ENCODE data around the gene INTS12.

Gene INTS12

DNA sequence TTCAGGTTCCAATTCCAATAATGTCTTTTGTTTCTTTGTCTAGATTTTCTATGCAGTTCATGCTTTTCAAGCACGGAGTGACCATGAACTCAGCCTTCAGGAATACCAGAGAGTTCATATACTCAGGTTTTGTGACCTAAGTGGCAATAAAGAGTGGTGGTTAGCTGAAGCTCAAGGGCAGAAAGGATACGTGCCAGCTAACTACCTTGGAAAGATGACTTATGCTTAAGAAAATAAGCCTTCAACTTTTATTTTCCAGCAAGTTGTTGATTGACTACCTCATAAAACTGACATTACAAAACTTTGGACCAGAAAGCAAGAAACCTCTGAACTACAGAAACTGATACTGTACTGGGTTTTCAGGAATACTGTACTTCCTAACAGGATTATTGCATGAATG lies 30.8 kb downstream of the INTS12 start:
- no peak for DNase-seq

GRCh38 chr4:105674011-105674410 lies 34.5 kb downstream of the INTS12 start:
- no peak for DNase-seq

GRCh38 chr4:105671301-105671700 lies 37.2 kb downstream of the INTS12 start:
- DNase-seq: no peak

DNA sequence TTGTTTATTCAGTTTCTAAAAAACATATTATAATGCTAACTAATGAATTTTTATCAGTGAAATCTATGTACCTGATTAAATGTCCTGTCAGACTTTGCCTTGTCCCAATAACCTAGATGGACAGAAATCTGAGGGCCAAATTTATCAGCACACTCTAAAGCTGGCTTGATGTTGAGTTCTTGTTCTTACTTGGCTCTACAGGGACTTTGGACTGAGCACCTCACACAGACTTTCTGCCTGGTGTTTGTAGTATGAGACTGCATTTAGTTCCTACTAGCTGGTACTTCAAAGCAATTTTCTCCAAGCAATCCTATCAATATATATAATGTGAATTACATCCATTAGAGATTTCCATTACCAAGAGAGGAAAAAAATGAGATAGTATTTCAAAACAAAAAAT lies 37.8 kb downstream of the INTS12 start:
- DNase-seq: no peak

- DNase-seq: no peak
These were observed 41.8 kb downstream of the INTS12 start for GRCh38 chr4:105666693-105667092.

GRCh38 chr4:105662935-105663675 lies 45.4 kb downstream of the INTS12 start:
- DNase-seq: no peak

GRCh38 chr4:105661028-105661427 lies 47.5 kb downstream of the INTS12 start:
- no peak for DNase-seq

DNA sequence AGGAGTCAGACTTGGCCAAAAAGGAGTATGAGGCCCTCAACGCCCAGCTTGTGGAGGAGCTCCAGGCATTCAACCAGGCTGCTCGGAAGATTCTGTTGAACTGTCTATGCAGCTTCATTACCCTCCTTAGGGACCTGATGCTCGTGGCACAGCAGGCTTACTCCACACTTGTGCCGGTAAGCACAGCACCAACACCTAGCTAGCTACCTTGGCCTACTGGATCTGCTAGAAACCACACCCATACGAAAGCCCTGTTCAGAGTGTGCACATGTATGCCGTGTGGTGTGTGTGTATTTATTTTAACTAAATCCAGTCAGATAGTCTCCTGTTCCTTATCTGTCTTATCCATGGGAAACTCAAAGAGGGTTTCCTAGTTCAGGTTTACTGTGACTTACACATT lies 49.3 kb downstream of the INTS12 start:
- no peak for DNase-seq

DNA sequence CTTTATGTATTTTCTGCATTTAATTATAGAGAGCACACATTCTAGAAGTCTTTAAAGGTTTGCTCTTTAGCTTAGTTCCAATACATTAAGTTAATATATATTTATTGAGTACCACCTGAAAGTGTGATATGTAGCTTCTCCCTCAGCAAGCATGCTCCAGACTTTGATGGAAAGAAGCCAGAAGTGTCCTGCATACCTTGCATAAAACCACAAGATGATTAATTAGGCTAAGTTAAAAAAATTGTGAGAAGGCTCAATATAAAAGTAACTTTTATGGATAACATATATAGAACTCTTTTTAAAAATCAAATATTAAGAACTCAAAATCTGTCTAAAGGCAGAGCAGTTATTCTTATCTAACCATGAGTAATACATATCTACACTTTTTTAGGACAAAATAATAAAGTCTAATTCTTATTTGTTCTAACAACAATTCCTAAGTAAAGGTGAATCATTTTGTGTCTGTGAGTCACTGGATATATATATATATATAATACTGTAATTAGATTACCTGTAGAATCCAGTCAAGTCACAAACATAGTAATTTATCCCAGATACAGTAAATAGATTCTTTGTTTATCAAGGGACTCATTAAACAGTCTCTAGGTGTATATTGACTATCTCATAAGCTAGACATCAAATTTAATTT lies 51.2 kb downstream of the INTS12 start:
- DNase-seq: no peak

DNA sequence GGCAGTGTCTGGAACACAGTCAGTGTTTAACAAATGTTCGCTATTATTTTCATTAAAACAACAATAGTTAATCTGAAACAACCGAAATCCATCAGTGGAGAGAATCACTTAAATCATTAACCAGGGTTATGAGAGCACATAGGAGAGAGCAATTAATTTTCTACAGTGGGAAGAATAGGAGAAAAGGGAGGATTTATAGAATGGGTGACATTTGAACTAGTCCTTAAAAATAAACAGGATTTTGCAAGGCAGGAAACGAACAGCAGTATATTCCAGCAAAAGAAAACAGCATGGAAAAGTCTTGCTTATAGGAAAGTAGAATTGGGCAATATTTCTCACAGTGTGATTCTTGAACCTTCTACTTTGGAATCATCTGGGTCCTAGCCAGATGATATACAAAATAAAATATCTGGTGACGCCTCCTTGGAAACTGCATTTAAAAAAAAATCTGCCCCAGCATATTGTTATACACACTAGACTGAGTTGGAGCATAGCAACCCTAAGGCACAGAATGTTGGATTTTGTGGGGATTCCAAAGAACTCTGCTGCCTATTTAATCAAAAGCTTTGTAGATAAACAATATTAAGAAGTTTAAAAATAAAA lies 56.1 kb downstream of the INTS12 start:
- DNase-seq: no peak

DNA sequence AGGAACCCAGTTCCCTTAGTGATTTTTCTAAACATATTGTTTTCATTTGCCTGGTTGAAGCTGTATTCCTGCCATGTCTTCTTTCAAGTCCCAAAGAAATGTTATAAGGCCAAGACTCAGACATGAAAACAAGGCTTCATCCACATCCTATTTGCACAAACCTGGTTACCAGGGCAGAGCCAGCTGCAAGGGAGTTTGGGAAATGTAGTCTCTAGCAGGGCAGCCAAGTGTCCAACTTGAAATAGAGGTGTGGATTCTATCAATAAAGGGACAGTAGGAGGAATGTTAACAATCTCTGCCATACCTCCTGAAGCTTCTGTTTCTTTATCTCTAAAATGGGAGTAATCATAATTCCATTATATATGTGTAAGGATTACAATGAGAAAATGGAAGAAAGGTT lies 56.6 kb downstream of the INTS12 start:
- no peak for DNase-seq

DNA sequence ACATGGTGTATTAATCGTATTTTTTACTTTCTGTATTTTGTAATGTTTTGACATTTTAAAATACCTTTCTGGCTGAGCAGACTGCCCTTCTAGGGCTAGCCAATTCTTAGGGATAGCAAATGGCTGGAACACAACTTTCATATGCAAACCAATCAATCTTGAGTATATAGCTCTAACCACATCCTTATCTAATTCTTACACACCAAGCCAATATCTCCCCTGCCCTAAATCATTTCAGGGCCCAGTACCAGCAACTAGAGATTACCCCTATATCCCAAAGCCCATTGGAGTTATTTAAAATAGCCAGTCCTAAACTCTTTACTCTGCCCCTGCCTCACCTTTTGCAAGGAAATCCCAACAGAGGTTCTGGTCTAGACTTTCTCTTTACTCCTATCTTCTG lies 58.3 kb downstream of the INTS12 start:
- no peak for DNase-seq

GRCh38 chr4:105645440-105645839 lies 63.0 kb downstream of the INTS12 start:
- no peak for DNase-seq

DNA sequence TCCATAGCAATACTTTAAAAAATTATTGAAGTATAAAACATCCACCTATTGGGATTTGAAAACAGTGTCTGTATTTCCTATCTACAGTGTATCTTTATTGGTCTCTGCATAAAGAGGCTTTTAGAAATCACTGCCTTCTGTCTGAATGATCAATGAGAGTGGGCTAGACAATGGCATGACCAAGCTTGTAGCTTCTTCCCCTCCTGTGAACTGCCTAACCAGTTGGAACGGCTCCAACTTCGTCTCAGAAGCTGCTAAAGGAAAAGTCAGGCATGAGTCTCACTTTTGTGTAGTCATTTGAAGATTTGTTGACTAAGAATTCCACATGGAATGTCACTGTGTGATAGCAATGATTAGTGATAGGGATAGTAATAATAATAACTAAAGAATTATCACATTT lies 64.2 kb downstream of the INTS12 start:
- no peak for DNase-seq

DNA sequence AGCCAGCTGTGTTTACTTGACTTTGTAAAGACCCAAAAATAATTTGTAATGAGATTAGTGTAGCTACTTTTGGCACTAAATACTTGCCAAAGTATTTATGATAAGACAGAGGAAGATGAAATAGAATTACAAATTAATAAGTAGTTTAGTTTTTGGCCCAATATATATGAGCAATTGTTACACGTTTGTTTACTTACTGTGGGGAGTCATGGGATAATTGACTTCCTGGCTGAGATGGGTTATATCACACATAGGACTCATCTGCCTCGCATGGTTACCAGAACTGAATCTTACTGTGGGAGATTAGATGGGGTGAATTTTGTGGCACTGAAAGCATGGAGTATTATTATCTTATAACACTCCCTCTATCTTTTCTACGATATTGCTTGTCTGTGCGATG lies 66.6 kb downstream of the INTS12 start:
- DNase-seq: no peak

GRCh38 chr4:105637408-105638176 lies 70.9 kb downstream of the INTS12 start:
- peak; percentile 73 for DNase-seq

GRCh38 chr4:105634402-105635080 lies 73.9 kb downstream of the INTS12 start:
- no peak for DNase-seq

DNA sequence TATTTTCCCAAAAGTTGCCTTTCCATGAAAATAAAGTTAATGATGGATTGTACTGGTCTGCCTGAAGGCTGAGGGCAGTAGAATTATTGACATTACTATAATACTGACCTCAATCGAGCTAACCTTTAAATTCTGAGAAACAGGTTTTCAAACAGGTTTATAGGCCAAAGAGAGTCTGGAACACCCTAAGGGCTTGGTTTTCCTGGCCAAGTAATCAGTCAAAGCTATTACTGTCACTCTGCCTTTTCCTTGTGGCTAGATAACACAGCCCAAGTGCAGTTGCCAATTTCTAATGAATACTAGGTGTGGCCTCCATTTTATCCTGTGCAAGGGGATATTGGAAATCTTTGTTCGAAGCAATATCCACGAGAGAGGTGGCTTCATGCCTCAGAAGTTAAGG lies 75.2 kb downstream of the INTS12 start:
- peak; percentile 44 for DNase-seq
